ENCODE data around the gene SLC25A48.

The SLC25A48 gene

DNA sequence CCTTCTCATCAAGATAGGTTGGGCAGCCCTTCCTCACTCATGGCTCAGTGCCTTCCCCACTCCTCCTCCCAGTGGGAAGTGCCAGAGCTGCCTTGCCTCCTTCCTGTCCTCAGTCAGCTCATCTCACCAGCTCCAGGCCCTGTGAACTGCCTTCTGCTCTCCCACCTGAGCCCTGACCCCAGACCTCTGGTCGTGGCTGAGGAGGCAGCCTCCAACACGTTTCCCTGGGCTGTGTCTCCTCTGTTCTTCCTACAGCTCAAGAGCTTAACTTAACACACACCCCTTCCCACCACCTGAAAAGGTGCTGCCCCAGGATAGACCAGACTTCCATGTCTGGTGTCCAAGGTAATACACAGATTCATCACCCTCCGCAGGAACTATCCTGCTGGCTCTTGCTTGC, 40.0 kb downstream of the SLC25A48 start:
- Histone ChIP-seq H3F3A (ENCODE audit: insufficient read depth, low read length) (no peaks in the 10 kb centered on the region), H3K9me3 (ENCODE audit: low read length) (no peaks in the 10 kb centered on the region), H3K4me2 (ENCODE audit: low read length) (no peak overlapping the region), H3K4me1 (ENCODE audit: insufficient read depth, low read length, severe bottlenecking) (no peaks in the 10 kb centered on the region), H3K4me3 (ENCODE audit: low read depth, low read length, poor library complexity, severe bottlenecking) (no peak overlapping the region), H3K9ac (ENCODE audit: low read length) (no peak overlapping the region), H4K20me1 (ENCODE audit: insufficient read depth, low read length) (no peaks in the 10 kb centered on the region), H3K36me3 (ENCODE audit: insufficient read depth, low read length) (no peaks in the 10 kb centered on the region), H3K9me2 (ENCODE audit: low read depth, low read length) (no peaks in the 10 kb centered on the region), H3K27me3 (ENCODE audit: insufficient read depth, low read length) (no peaks in the 10 kb centered on the region), H3K27ac (ENCODE audit: low read depth, low read length, poor library complexity, severe bottlenecking) (no peak overlapping the region), H3K79me2 (ENCODE audit: insufficient read depth, low read length) (no peaks in the 10 kb centered on the region), H2AFZ (ENCODE audit: low read length) (no peak overlapping the region)
- TF ChIP-seq, protein P1, sequence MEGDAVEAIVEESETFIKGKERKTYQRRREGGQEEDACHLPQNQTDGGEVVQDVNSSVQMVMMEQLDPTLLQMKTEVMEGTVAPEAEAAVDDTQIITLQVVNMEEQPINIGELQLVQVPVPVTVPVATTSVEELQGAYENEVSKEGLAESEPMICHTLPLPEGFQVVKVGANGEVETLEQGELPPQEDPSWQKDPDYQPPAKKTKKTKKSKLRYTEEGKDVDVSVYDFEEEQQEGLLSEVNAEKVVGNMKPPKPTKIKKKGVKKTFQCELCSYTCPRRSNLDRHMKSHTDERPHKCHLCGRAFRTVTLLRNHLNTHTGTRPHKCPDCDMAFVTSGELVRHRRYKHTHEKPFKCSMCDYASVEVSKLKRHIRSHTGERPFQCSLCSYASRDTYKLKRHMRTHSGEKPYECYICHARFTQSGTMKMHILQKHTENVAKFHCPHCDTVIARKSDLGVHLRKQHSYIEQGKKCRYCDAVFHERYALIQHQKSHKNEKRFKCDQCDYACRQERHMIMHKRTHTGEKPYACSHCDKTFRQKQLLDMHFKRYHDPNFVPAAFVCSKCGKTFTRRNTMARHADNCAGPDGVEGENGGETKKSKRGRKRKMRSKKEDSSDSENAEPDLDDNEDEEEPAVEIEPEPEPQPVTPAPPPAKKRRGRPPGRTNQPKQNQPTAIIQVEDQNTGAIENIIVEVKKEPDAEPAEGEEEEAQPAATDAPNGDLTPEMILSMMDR (IDR thresholded peaks at IDR 0.05; ENCODE audit: low read length): no peak
- no peak for TF ChIP-seq EZH2 (IDR thresholded peaks at IDR 0.05; ENCODE audit: borderline replicate concordance, low read length)

DNA sequence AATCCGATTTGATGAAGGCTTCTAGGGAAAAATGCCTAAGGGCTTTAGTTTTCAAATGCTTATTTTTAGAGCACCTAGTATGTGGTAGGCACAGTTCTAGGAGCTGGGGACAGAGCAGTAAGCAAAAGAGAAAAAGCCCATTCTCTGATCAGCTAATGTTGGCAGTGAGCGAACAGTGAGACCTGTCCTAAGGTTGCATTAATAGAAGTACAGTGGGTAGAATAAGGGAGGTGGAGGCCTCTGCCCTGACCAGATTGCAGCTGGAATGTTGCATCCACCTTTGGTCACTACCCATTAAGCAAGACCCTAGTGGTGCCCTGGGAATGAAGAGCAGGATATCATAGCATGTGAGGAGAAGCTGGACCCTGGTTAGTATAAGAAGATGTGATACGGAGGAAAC, 41.1 kb downstream of the SLC25A48 start:
- Histone ChIP-seq H3K4me1 (ENCODE audit: insufficient read depth, low read length, severe bottlenecking) (no peaks in the 10 kb centered on the region), H3K27ac (ENCODE audit: low read depth, low read length, poor library complexity, severe bottlenecking) (no peak overlapping the region), H3K79me2 (ENCODE audit: insufficient read depth, low read length) (no peaks in the 10 kb centered on the region), H2AFZ (ENCODE audit: low read length) (no peak overlapping the region), H3K4me3 (ENCODE audit: low read depth, low read length, poor library complexity, severe bottlenecking) (no peak overlapping the region), H3F3A (ENCODE audit: insufficient read depth, low read length) (no peaks in the 10 kb centered on the region), H3K9ac (ENCODE audit: low read length) (no peak overlapping the region), H3K9me3 (ENCODE audit: low read length) (no peaks in the 10 kb centered on the region), H3K9me2 (ENCODE audit: low read depth, low read length) (no peaks in the 10 kb centered on the region), H3K36me3 (ENCODE audit: insufficient read depth, low read length) (no peaks in the 10 kb centered on the region), H4K20me1 (ENCODE audit: insufficient read depth, low read length) (no peaks in the 10 kb centered on the region), H3K4me2 (ENCODE audit: low read length) (no peak overlapping the region), H3K27me3 (ENCODE audit: insufficient read depth, low read length) (no peaks in the 10 kb centered on the region)
- TF ChIP-seq, protein P1 (IDR thresholded peaks at IDR 0.05; ENCODE audit: low read length): no peak
- no peak for TF ChIP-seq EZH2 (IDR thresholded peaks at IDR 0.05; ENCODE audit: borderline replicate concordance, low read length)

DNA sequence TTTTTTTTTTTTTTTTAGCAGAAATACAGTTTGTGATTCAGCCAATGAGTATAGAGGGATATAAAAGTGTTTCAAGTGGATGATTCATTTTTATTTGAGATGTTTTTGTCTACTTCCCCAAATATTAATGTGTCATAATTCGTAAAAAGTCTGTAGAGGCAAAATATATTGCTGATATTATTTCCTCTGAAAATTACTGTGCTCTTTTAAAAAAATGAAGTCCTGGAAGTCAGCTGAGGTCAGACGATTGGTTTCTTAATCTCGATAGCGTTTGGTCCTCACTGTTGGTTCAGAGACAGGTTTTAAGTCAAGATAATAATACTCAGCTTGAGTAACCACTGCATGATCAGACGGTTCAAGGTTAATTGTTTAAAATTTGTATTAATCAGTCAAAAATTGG, 41.7 kb downstream of the SLC25A48 start:
- Histone ChIP-seq H2AFZ (ENCODE audit: low read length) (no peak overlapping the region), H3K9ac (ENCODE audit: low read length) (no peak overlapping the region), H3K9me2 (ENCODE audit: low read depth, low read length) (no peaks in the 10 kb centered on the region), H3K4me3 (ENCODE audit: low read depth, low read length, poor library complexity, severe bottlenecking) (no peak overlapping the region), H4K20me1 (ENCODE audit: insufficient read depth, low read length) (no peaks in the 10 kb centered on the region), H3K4me1 (ENCODE audit: insufficient read depth, low read length, severe bottlenecking) (no peaks in the 10 kb centered on the region), H3K27me3 (ENCODE audit: insufficient read depth, low read length) (no peaks in the 10 kb centered on the region), H3K36me3 (ENCODE audit: insufficient read depth, low read length) (no peaks in the 10 kb centered on the region), H3F3A (ENCODE audit: insufficient read depth, low read length) (no peaks in the 10 kb centered on the region), H3K27ac (ENCODE audit: low read depth, low read length, poor library complexity, severe bottlenecking) (no peak overlapping the region), H3K9me3 (ENCODE audit: low read length) (no peaks in the 10 kb centered on the region), H3K79me2 (ENCODE audit: insufficient read depth, low read length) (no peaks in the 10 kb centered on the region), H3K4me2 (ENCODE audit: low read length) (no peak overlapping the region)
- TF ChIP-seq, protein P1 (IDR thresholded peaks at IDR 0.05; ENCODE audit: low read length): no peak
- no peak for TF ChIP-seq EZH2 (IDR thresholded peaks at IDR 0.05; ENCODE audit: borderline replicate concordance, low read length)
